HS-27A (cell line): ENCODE results near the gene CYP2C9.
"Not testable (repeated sequence)": the region's sequence is repeated elsewhere in the genome, so short reads cannot be mapped to it uniquely, and the experiment has no call there.

Source experiments
- DNase-seq: peaks from one replicate; pipeline ENCODE4 v3.0.0-alpha.2; 2012; ENCODE audit warnings: low read depth, missing footprints

Gene CYP2C9

DNA sequence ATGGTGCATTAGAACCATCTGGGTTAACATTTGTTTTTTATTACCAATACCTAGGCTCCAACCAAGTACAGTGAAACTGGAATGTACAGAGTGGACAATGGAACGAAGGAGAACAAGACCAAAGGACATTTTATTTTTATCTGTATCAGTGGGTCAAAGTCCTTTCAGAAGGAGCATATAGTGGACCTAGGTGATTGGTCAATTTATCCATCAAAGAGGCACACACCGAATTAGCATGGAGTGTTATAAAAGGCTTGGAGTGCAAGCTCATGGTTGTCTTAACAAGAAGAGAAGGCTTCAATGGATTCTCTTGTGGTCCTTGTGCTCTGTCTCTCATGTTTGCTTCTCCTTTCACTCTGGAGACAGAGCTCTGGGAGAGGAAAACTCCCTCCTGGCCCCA is at the start of gene CYP2C9:
Gene CYP2C9 (plus strand): TSS at position 276 of the 400 bp plus-strand sequence. CDS start 25 bp downstream, at position 301.
- no peak for DNase-seq

- no peak for DNase-seq
Observed at GRCh38 chr10:94889123-94889522, 49.3 kb upstream of the CYP2C9 start.

- no peak for DNase-seq
Observed at GRCh38 chr10:94890264-94891022, 48.0 kb upstream of the CYP2C9 start.

DNA sequence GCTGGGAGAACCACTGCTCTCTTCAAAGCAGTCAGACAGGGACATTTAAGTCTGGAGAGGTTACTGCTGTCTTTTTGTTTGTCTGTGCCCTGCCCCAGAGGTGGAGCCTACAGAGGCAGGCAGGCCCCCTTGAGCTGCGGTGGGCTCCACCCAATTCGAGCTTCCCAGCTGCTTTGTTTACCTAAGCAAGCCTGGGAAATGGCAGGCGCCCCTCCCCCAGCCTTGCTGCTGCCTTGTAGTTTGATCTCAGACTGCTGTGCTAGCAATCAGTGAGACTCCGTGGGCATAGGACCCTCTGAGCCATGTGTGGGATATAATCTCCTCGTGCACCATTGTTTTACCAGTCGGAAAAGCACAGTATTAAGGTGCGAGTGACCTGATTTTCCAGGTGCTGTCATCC is 40.0 kb upstream of the CYP2C9 start:
- DNase-seq = not testable (repeated sequence)

GRCh38 chr10:94902080-94902479 is 36.4 kb upstream of the CYP2C9 start:
- no peak for DNase-seq

DNA sequence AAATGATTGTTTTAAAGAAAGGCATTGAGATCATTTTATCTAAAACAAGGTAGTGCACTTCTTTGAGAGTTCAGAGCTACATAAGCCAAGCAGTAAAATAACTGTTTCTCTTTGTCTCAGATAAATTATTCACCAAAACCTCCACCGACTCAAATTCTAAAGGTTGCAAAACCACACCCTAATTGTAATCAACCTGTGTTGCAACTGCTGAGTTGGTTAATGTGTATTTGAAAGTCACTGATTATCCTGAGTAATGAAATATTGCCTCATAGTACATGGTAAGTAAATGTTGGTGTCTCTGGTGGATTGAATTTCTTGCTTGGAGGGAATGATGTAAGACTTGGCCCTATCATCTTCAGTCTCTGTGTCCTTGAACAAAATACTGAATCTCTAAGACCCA is 35.9 kb upstream of the CYP2C9 start:
- no peak for DNase-seq

- not testable (repeated sequence) for DNase-seq
Observed at GRCh38 chr10:94904506-94905148, 33.8 kb upstream of the CYP2C9 start.

GRCh38 chr10:94916423-94916822 is 22.0 kb upstream of the CYP2C9 start:
- no peak for DNase-seq

- no peak for DNase-seq
Observed at GRCh38 chr10:94936721-94937120, 1.7 kb upstream of the CYP2C9 start.

GRCh38 chr10:94943432-94944103 is 5.1 kb downstream of the CYP2C9 start:
- not testable (repeated sequence) for DNase-seq

DNA sequence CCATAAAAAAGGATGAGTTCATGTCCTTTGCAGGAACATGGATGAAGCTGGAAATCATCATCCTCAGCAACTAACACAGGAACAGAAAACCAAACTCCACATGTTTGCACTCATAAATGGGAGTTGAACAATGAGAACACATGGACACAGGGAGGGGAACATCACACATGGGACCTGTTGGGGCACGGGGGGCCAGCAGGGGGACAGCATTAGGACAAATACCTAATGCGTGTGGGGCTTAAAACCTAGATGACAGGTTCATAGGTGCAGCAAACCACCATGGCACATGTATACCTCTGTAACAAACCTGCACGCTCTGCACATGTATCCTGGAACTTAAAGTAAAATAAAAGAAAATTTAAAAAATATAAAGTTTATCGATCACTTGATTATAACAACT is 7.7 kb downstream of the CYP2C9 start:
- not testable (repeated sequence) for DNase-seq

DNA sequence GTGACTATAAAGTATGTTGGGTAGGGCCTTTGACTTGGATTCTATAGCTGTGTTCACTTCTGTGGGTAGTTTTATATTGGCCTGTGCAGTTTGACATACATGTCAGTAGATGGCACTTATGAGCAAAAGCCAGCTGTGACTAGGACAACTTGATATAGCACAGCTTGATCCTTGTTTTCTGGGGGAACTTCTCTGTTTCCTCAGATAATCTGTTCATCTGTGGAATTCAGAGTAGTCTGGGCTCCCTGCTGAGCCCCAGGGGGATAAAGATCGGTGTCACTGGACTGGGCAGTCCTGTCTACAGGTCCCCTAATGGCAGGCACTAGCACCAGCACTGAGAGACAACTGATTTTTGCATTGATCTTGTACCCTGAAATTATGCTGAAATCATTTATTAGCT is 25.4 kb downstream of the CYP2C9 start:
- DNase-seq = no peak

DNA sequence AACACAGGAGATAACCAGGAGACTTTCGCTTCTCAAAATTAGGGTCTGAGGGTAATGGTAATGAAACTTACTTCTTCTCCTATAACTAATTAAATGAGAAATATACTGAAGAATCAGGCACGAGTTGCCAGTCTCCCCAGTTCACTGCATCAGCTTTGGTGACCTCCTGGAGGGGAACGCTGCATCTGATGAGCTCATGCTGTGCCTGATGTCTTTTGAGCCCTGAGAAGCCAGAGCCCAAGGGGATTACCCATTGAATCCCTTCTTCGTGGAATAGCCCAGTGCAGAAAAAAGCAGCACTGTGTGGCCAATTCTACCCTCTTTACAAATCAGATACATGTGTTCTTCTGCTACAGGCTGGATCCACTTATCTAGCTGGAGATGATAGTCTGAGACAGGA is 45.1 kb downstream of the CYP2C9 start:
- no peak for DNase-seq

- no peak for DNase-seq
Observed at GRCh38 chr10:94989192-94989591, 50.7 kb downstream of the CYP2C9 start.

DNA sequence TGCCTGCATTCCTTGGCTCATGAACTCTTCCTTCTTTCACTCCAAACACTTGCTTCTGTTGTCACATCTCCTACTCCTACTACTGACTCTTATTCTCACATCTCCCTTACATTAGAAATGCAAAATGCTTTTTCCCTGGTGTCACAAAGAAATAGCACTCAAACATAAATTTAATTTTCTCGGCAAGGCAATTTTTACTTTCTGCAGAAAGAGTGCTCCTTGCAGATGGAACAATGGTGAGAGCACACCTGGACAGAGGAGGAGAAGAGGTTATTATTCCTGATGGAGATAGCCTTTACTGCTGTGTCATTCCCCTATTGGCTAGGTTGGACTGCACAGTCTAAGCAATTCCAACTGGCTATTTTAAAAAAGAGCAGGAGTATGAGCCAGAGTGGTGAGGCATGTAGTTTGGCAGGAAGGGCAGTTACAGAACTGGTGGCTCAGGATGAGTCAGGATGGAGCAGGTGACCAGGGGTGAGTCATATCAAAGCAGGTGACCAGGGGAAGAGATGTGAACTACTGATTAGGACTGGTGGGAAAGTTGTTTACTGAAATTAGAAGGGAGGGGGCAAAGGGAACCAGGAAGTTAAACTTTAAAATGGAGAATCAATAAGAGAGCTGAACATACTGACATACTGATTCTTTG is 52.9 kb downstream of the CYP2C9 start:
- no peak for DNase-seq

DNA sequence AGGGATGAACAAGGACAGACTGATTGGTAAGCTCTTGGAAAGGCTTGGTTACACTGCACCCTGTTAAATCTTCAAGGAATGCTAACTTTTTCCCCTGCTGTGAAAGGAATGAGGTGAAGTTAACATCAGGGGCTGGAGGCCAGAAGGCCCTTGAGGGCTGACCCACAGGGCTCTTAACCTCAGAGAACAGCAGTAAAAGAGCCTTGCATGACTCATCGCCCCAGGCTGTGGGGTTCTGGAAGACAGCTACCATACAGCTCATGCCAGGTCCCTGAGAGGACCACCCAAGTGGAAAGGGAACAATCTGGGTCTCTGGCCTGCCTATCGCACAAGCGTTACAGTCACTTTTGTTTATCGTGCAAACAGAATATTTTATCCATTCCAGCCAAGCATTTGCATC is 54.4 kb downstream of the CYP2C9 start:
- no peak for DNase-seq

DNA sequence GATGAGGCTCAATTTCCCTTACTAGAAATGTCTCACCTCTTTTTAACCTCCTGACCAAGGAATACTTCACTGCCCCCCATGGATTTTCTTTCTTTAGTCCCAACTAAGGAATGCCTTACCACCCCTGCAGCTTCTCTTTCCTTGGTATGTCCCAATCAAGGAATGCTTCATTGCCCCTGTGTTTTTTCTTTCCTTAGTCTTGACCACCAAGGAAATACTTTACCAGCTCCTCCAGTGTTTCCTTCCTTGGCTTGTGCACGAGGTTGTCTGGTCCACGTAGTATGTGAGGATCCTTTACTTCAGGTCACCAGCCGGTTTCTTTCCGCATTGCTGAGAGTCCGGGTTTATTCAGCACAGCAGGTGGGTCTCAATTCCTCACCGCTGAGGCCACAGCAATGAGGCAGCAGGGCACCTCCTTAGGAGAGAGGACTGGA is 59.3 kb downstream of the CYP2C9 start:
- no peak for DNase-seq

DNA sequence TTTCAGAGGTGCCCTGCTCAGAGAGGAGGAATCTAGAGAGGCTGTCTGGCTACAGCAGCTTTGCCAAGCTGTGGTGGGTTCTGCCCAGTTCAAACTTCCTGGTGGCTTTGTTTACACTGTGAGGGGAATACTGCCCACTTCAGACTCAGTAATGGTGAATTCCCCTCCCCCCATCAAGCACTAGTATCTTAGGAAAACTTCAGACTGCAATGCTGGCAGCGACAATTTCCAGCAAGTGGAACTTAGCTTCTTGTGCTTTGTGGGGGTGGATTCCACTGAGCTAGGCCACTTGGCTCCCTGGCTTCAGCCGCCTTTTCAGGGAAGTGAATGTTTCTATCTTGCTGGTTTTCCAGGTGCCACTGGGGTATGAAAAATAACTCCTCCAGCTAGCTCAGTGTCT is 88.0 kb downstream of the CYP2C9 start:
- no peak for DNase-seq

- DNase-seq = no peak
Observed at GRCh38 chr10:95031656-95032055, 93.2 kb downstream of the CYP2C9 start.

DNA sequence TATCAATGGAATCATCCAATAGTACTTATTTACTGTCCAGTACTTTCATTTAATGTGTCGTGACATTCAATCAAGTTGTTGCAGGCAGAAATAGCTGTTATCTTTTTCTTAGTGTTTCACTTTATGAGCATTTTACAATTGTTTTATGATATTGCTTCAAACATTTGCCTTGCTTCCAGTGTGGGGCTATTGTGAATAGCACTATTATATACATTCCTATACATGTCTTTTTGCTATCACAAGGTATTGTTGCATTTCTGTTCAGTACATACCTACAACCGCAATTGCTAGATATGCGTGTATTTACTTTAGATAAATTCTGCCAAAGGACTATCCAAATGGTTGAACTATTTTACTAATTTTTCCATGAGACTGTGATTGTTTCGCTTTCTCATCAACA is 95.9 kb downstream of the CYP2C9 start:
- no peak for DNase-seq

- DNase-seq = no peak
Observed at GRCh38 chr10:95035332-95036295, 97.2 kb downstream of the CYP2C9 start.
